ENCODE measurements around the gene DFFB. TPM values are rescaled to one million over a fixed set of nuclear protein-coding genes. Genes with fewer than 3 reads are reported as not detected.
A peak's percentile ranks its signal among the peaks of the same experiment; 100 is the strongest.

DFFB gene
- total and polyA plus RNA-seq, 9 of the 15 experiments (the other 6 are each of a cell fraction or from before 2014, with no cell fraction given): 2.3 to 15.8 (median 11.5) TPM

DNA sequence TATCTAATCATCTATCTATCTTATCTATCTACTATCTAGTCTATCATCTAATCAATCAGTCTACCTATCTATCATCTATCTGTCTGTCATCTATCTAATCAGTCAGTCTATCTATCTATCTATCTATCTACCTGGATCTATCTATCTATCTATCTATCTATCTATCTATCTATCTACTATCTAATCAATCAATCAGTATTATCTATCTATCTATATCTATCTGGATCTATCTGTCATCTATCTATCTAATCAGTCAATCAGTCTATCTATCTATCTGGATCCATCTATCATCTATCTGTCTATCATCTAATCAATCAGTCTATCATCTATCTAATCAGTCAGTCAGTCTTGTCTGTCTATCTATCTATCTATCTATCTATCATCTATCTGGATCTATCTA, 69.7 kb downstream of the DFFB start (continued):
- TF ChIP-seq MGA (IDR thresholded peaks at IDR 0.05) (0 out of 2 replicates have a peak, but pooled peaks have one; percentile 13), NCOR1 (IDR thresholded peaks at IDR 0.05) (0 out of 2 replicates have a peak, but pooled peaks have one; percentile 6), CUX1 (CRISPR knock-in tag; IDR thresholded peaks at IDR 0.05) (peak; percentile 85), ZBTB2 (IDR thresholded peaks at IDR 0.05) (peak; percentile 92), MIER1 (IDR thresholded peaks at IDR 0.05; ENCODE audit: low read depth) (0 out of 2 replicates have a peak, but pooled peaks have one; percentile 30), ZNF699 (CRISPR knock-in tag; IDR thresholded peaks at IDR 0.05; ENCODE audit: insufficient replicate concordance) (no peak), TCF7L2 (IDR thresholded peaks at IDR 0.05; ENCODE audit: low read depth, low read length) (no peak), GATA2 (CRISPR knock-in tag; IDR thresholded peaks at IDR 0.05) (peak; percentile 62)
- TF ChIP-seq, protein P1, sequence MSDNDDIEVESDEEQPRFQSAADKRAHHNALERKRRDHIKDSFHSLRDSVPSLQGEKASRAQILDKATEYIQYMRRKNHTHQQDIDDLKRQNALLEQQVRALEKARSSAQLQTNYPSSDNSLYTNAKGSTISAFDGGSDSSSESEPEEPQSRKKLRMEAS (CRISPR knock-in tag; IDR thresholded peaks at IDR 0.05): no peak

All from K562 (cell line).